ENCODE measurements around the gene CTF1. TPM values are rescaled to one million over a fixed set of nuclear protein-coding genes. Genes with fewer than 3 reads are reported as not detected.
"Not testable (repeated sequence)": the region's sequence is repeated elsewhere in the genome, so short reads cannot be mapped to it uniquely, and the experiment has no call there.

CTF1 gene, protein sequence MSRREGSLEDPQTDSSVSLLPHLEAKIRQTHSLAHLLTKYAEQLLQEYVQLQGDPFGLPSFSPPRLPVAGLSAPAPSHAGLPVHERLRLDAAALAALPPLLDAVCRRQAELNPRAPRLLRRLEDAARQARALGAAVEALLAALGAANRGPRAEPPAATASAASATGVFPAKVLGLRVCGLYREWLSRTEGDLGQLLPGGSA
- polyA plus RNA-seq (2012; ENCODE audit: insufficient read depth, insufficient read length) = not detected

DNA sequence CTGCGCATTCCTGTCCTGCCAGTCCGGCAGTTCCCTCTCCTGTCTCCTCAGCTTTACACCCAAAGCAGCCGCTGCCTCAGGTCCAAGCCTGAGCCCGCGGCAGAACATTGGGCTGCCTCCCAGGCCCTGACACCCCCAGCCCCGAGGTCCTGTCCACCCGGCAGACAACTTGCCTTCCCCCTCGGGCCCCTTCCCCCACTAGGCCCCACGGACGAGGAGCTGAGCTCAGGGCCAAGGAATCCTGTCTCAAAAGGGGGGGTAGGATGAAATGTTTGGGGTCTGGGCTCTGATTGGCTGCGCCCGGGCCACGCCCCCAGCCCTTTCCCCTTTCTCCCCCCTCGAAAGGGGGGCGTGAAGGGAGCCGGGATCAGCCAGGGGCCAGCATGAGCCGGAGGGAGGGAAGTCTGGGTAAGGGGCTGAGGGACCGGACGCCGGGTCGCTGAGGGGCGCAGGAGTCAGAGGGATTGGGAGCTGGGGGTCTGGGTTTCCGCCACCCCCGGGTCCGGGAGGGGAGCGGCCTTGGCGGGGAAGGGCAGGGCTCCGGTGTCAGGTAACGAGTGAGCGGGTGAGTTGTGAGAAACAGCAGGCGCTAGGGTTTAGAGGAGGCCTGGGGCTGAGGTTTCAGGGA, at the start of gene CTF1:
TSS of gene CTF1 (plus strand) at position 354 of the 628 bp plus-strand sequence. CDS start at position 384, 30 bp downstream.
- no peak for DNase-seq (ENCODE audit: low read depth, low spot score)
- H3K4me3 ChIP-seq (ENCODE audit: low read length) = peak within 1 kb of the TSS; percentile 45

DNA sequence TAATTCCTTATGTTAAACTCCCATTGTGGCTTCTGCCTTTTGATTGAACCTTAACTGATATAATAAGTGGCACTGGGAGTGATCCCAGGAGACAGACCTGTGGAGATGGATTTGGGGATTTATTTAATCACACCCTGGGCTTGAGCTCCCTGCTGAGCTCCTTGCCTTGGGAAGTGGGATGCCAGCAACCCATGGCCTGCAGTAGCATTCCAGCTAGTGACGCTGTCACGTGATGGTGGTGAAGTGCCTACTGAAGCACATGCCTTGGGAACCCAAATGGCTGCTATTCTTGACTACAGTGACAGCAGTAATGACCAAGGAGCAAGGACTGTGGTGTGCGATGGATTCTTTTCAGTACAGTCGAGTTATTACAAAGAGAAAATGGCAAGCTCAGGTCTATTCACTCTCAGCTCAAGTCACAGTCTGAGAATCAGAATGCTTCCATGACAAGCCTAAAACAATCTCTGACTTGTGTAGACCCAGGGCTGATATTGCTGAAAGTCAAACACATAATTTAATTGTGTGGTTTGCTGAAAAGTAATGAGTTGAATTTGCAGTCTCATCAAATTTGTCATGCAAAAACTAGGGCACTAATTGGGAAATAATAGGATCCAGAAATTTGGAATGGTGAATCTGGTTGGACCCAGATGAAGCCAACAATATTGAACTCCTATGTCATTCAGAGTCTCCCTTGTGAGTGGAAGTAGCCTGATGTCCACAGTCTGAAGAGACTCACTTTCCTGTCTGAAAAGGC, 49.6 kb upstream of the CTF1 start:
- H3K4me3 ChIP-seq (ENCODE audit: low read length) = no peak overlapping the region
- DNase-seq (ENCODE audit: low read depth, low spot score) = no peak

DNA sequence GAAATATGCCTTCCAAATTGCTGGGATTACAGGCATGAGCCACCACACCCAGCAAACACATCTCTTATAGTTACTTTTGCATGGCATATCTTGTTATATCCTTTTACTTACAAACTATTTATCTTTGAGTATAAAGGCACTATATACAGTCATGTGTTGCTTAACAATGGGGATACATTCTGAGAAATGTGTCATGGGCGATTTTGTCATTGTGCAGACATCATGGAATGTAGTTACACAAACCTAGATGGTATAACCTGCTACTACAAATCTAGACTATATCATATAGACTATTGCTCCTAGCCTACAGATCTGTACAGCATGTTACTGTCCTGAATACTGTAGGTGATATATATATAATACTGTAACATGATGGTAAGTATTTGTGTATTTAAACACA, 46.2 kb upstream of the CTF1 start:
- no peak for DNase-seq (ENCODE audit: low read depth, low spot score)
- H3K4me3 ChIP-seq (ENCODE audit: low read length) = no peak overlapping the region

DNA sequence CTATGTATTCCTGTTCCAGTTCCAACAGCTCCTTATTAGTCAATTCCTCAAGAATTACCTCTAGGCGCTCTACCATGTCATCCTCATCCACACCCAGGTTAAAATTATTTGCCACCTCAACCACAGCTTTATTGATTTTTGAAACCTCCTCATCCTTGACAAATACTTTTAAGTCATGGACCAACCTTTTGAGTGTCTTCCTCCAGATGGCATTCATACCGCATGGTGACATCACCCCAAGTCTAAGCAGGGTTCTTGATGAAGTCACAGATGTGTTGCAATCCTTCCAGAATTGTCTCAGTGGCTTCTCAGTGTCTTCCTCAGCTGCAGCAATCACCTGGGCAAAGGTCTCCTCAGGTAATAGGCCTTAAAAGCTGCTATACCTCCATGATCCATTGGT, 42.7 kb upstream of the CTF1 start:
- no peak overlapping the region for H3K4me3 ChIP-seq (ENCODE audit: low read length)
- DNase-seq (ENCODE audit: low read depth, low spot score) = no peak

DNA sequence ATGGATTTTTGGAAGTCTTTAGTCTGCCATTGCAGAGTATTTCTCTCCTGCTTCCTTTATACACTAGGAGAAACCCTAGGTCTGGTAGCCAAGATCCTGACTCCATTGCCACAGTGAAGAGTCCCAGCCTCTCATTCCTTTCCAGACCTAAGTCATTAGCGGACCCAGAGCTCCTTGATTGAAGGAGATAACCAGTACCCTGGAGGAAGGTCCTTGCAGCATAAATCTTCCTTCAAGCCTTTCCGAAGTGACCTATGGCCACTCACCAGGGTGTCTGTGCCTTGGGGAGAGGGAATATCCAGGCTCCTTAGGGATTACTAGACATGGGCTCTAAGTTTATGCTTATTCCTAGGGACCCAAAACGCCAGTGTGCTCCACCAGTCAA, 38.3 kb upstream of the CTF1 start:
- no peak for DNase-seq (ENCODE audit: low read depth, low spot score)
- H3K4me3 ChIP-seq (ENCODE audit: low read length) = no peak overlapping the region

DNA sequence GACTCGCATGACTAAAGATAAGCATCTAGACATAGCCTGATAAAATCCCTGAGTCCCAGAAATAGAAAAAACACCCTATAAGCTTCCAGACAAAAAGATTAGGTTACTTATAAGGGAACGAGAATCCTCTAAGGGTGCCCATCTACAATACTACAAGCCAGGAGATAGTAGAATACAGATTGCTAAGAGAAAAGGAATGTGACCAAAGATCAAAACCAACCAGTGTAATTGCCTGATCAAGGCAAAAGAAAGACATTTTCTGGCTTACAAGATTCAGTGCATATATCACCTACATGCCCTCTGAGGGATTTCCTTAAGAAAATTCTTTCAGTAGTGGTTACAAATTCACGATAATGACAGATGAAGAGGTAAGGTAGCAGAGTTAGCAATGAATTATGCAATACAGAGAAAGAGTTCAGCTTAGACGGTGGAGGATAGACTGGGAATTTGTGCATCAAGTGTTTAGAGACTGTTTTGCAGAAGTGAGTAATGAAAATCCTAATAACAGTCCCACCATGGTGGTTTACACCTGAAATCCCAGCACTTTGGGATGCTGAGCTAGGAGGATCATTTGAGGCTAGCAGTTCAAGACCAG, 37.5 kb upstream of the CTF1 start:
- H3K4me3 ChIP-seq (ENCODE audit: low read length) = no peak overlapping the region
- DNase-seq (ENCODE audit: low read depth, low spot score) = no peak

DNA sequence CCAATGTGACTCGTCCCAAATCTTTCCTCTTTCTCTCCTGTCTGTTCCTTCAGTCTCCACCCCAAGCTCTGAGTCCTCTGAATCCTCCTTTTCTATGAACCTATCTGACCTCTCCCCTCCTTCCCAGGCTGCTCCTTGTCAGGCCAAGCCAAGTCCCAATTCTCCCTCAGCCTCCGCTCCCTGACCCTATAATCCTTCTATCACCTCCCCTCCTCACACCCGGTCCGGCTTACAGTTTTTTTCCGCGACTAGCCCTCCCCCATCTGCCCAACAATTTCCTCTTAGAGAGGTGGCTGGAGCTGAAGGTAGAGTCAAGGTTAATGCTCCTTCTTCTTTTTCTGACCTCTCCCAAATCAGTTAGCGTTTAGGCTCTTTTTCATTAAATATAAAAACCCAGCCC, 35.7 kb upstream of the CTF1 start:
- DNase-seq (ENCODE audit: low read depth, low spot score); H3K4me3 ChIP-seq (ENCODE audit: low read length): not testable (repeated sequence)

DNA sequence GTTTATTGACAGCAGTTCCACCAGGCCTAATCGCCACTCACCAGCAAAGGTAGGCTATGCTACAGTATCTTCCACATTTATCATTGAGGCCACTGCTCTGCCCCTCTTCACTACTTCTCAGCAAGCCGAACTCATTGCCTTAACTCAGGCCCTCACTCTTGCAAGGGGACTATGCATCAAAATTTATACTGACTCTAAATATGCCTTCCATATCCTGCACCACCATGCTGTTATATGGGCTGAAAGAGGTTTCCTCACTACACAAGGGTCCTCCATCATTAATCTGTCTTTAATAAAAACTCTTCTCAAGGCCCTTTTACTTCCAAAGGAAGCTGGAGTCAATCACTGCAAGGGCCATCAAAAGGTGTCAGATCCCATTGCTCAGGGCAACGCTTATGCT, 33.2 kb upstream of the CTF1 start:
- DNase-seq (ENCODE audit: low read depth, low spot score); H3K4me3 ChIP-seq (ENCODE audit: low read length): not testable (repeated sequence)

DNA sequence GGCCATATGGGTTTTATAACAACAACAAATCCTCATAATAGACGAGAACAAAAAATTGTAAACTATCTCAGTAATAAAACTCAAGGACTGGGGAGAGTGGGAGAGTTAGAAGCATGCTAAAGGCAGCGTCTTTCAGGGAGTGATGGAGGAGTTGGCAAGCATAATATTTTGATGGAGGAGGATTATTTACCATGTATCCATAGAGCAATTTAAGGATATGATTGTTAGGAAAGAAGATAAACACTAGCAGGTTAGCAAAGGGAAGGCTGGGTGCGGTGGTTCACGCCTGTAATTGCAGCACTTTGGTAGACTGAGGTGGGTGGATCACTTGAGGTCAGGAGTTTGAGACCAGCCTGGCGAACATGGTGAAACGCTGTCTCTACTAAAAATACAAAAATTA, 30.4 kb upstream of the CTF1 start:
- DNase-seq (ENCODE audit: low read depth, low spot score) = no peak
- H3K4me3 ChIP-seq (ENCODE audit: low read length) = no peak overlapping the region

DNA sequence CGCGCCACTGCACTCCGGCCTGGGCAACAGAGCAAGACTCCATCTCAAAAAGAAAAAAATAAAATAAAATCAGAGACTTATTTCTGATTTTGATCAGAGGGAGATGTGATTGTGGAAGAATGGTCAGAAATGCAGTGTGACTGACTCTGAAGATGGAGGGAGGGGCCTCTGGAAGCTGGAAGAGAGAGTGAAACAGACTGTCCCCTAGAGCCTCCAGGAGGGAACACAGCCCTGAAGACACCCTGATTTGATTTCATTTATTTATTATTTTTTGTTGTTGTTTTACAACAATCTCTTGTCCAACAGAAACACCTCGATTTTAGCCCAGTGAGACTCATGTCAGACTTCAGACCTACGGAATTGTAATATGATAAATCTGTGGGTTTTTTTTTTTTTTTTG, 28.7 kb upstream of the CTF1 start:
- DNase-seq (ENCODE audit: low read depth, low spot score) = no peak
- H3K4me3 ChIP-seq (ENCODE audit: low read length) = no peak overlapping the region

DNA sequence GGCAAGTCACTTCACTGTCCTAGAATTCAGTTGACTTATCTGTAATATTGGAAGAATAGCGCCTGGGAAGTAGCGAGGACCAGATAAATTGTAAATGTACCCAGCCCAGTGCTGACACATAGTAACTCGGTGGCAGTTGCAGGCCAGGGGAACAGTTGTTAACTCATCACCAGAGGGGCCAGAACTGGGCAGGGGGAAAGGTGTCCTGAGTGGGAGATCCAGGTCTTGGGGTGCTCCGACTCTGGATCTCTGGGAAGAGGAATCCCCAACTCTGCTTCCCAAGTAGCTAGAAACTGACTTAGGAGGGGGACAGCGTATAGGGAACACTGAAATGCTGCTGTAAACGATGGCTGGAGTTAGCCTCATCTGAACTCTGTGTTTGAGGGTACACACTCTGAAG, 25.5 kb upstream of the CTF1 start:
- DNase-seq (ENCODE audit: low read depth, low spot score) = no peak
- no peak overlapping the region for H3K4me3 ChIP-seq (ENCODE audit: low read length)

DNA sequence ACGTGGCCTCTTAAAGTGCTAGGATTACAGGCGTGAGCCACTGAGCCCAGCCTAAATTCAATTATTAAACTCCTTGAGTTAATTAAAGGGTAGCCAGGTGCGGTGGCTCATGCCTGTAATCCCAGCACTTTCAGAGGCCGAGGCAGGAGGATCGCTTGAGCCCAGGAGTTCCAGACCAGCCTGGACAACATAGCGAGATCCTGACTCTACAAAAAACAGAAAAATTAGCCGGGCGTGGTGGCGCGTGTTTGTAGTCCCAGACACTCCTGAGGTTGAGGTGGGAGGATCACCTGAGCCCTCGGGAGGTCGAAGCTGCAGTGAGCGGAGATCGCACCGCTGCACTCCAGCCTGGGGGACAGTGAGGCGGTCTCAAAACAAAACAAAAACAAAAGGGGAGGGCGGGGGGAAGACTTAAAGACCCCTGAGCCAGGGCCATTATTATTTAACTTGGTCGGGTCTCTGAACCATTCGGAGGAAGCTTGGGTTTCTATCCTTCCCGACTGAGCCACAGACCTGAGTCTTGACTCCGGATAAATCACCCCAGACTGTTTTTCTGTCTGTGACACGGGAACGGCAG, 22.1 kb upstream of the CTF1 start:
- peak overlapping the region; percentile 95 for H3K4me3 ChIP-seq (ENCODE audit: low read length)
- no peak for DNase-seq (ENCODE audit: low read depth, low spot score)

DNA sequence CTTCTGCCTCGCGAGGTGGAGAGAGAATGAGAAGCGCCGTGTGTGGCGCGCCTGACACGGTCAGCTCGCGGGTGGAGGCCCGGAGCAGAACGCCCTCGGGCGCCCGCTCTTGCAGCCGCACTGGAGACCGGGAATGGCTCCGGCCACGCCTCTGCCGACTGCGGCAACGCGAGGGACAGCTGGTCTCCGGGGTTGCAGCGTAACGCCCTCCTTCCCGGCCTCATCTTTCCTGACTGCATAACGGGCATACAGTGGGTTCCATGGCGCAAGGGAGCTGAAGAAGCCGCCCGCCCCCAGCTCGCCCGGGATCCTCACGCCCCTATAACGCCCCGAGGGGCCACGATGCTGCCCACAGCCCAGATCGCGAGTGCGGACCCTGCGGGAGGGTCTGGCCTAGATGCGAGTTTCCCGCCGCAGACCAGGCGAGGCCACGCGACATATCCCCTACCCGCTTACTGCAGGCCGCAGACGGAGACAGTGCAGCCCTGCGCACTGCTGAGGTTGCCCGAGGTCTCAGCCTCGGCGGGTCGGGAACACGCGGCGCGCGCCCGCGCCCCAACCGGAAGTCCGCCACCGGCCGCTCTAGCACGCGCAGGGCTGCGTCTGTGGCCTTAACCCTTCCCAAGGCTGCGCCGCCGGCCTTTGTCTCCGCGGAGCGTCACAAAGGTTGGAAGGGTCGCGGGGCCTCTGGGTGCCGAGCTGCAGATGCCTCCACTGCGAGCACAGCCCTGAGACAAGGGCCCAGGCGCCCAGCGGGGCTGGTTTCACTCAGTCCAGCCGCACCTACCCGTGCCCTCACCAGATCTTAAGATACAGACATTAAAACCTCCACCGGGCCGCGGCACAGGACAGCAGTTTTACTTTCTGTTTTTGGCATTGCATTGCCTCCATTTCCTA, 21.3 kb upstream of the CTF1 start:
- DNase-seq (ENCODE audit: low read depth, low spot score) = peak; percentile 89
- H3K4me3 ChIP-seq (ENCODE audit: low read length) = peak overlapping the region; percentile 95

DNA sequence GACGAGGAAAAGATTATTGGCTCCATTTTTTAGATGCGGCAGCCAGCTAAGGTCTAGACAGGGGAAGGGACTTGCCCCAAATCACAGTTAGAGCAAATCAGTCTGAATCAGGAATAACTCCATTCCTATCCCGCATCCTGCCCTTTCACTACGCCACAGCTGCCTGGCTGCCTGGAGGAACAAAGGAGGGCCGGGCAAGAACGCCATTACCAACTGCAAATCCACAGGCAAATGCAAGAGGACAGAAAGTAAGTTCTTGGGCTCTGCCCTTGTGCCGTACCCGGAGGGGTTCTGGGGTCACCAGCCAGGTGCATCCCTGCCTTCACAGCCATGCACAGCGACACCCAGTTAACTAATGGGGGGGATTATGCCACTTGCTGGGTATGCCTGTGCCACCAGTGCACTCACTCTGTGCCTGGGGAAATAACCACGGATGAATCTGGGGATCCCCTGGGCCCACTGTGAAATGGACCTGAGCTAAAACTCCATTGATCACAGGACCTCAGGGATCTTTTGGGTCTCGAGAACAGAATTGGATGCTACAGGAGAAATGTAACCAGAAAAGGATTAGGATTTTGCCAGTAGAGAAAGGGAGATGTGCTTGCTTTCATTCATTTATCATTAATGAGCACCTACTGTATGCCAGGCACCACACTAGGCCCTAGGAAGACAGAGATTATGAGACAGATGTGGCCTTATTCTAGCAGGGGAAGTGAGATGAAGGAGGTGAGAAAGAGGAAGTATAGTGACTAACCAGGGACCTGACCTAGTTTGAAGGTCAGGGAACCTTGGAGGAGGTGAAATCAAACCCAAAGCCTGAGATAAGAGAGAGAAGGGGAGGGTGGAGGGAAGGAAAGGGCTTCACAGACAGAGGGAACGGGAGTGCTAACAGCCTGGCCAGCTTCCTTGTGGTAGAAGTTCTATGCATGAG, 20.3 kb upstream of the CTF1 start:
- peak; percentile 32 for DNase-seq (ENCODE audit: low read depth, low spot score)
- H3K4me3 ChIP-seq (ENCODE audit: low read length) = peak overlapping the region; percentile 95

DNA sequence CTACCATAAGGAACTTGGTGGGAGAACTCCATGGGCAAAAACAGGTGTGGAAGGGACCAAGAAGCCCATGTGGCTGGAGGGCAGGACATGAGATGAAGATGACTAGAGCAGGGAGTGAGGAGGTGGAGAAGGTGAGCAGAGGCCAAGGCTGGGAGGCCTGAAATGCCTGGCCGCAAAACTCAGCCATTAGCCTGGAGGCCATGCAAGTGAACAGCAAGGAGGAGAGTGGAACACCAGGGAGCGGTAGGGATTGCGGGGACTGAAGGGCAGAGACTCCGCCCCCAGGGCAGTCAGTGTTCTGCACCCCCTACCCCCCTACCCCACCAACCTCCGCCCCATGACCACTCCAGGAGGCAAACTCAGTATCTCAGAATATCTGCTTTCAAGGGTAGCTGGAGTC, 19.5 kb upstream of the CTF1 start:
- DNase-seq (ENCODE audit: low read depth, low spot score) = no peak
- H3K4me3 ChIP-seq (ENCODE audit: low read length) = peak overlapping the region; percentile 95

DNA sequence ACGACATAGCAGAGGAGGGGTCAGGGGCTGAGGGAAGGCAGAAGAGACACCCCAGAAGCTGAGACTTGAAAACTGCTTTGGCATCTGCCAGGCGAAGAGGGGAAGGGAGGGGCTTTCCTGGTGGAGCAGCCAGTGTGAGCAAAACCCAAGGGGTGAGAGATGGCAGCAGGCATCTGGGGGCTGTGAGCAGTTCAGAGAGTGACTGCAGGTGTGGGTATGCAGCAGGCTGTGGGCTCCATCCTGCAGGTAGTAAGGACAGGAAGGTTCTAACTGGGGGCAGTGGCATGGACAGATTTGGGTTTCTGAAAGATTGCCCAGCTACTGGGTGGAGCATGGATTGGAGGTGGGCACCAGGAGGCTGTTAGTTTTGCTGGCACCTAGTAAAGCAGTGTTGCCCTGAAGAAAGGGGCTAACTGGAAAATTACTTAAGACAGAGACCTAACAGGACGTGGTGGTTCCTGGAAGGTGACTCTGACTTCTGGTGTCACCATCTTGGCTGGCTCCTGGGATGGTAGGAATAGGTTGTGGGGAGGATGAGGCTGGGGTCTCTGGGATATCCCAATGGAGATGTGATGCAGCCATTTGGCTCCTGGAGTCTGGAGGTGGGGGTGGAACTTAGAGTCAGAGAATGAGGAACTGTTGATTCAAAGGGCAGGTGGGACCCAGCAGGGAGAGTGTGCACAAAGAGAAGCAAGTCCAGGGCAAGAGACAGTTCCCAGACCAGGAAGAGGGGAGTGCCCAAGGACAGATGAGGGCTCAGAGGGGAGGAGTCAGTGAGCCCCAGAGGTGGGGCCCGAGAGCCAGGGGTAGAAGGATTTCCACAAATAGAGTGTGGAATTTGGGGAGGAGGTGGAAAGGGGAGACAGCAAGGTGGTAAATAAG, 13.7 kb upstream of the CTF1 start:
- H3K4me3 ChIP-seq (ENCODE audit: low read length) = no peak overlapping the region
- DNase-seq (ENCODE audit: low read depth, low spot score) = no peak

DNA sequence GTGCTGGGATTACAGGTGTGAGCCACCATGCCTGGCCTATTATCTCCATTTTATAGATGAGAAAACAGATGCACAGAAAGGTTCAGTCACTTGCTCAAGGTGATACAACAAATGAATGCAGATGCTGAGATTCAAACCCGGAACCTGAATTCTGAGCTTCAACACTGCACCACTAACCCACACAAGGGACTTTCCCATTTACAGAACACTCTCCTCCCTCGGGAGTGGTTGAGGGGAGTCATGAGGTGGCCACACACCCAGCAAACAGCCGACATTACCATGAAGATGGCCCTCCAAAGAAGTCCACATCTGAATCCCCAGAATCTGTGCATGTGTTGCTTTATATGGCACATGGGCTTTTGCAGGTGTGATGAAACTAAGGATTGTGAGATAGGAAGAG, 11.7 kb upstream of the CTF1 start:
- DNase-seq (ENCODE audit: low read depth, low spot score) = no peak
- no peak overlapping the region for H3K4me3 ChIP-seq (ENCODE audit: low read length)

Measured in Jurkat, Clone E6-1 (cell line).